GM12878 (cell line): ENCODE measurements around the gene TSC22D4. TPM values are rescaled to one million over a fixed set of nuclear protein-coding genes. Genes with fewer than 3 reads are reported as not detected.

ENCODE experiments used
- ATF7 ChIP-seq: fragments of 450-650 bp; IDR thresholded peaks from 2 replicates; pipeline ENCODE4 v1.6.1; 2016; ENCODE audit warnings: low read depth, mild to moderate bottlenecking
- BCL11A ChIP-seq: IDR thresholded peaks from 2 replicates; pipeline ENCODE4 v1.6.1; 2011; ENCODE audit warnings: low read depth, low read length
- CBX3 ChIP-seq: fragments of 200-600 bp; sonication (generic); IDR thresholded peaks from 2 replicates; pipeline ENCODE4 v1.6.1; 2016; ENCODE audit warnings: low read depth, borderline replicate concordance
- CREM ChIP-seq: IDR thresholded peaks from 2 replicates; pipeline ENCODE4 v1.6.1; 2014; ENCODE audit warnings: antibody characterized with exemption, low read depth
- FOS ChIP-seq: IDR thresholded peaks from 3 replicates; pipeline ENCODE4 v1.6.1; 2011; ENCODE audit warnings: borderline replicate concordance; ENCODE audit not compliant: insufficient read length; ENCODE audit errors: extremely low read depth
- MYB ChIP-seq: fragments of 150-350 bp; IDR thresholded peaks from 2 replicates; pipeline ENCODE4 v1.6.1; 2014; ENCODE audit warnings: mild to moderate bottlenecking, low read depth, low read length, borderline replicate concordance
- RB1 ChIP-seq: fragments of 450-650 bp; formaldehyde crosslinking; IDR thresholded peaks from 2 replicates; pipeline ENCODE4 v1.6.1; 2017; ENCODE audit warnings: mild to moderate bottlenecking, borderline replicate concordance
- SIN3A ChIP-seq: IDR thresholded peaks from 2 replicates; pipeline ENCODE4 v1.6.1; 2012; ENCODE audit warnings: low read depth, low read length, improper control_type of control experiment
- SREBF2 ChIP-seq: IDR thresholded peaks from 2 replicates; pipeline ENCODE4 v1.6.1; 2012; ENCODE audit warnings: mild to moderate bottlenecking, low read length
- STAT1 ChIP-seq: fragments of 450-650 bp; conservative IDR thresholded peaks from 2 replicates; pipeline ENCODE4 v1.6.1; 2014; ENCODE audit warnings: antibody characterized with exemption, mild to moderate bottlenecking
- WRNIP1 ChIP-seq: IDR thresholded peaks from 2 replicates; pipeline ENCODE4 v1.6.1; 2011; ENCODE audit warnings: low read depth, low read length, improper control_type of control experiment, borderline replicate concordance
- ZNF217 ChIP-seq: fragments of 450-650 bp; IDR thresholded peaks from 2 replicates; pipeline ENCODE4 v1.6.1; 2017; ENCODE audit warnings: antibody characterized with exemption, mild to moderate bottlenecking
- ZNF622 ChIP-seq: fragments of 450-650 bp; IDR thresholded peaks from 2 replicates; pipeline ENCODE4 v1.6.1; 2017; ENCODE audit warnings: mild to moderate bottlenecking, inconsistent platforms
- ZSCAN29 ChIP-seq: fragments of 450-650 bp; IDR thresholded peaks from 2 replicates; pipeline ENCODE4 v1.6.1; 2017; ENCODE audit warnings: mild to moderate bottlenecking, moderate library complexity
- polyA plus RNA-seq, 11 experiments: library from polyadenylated mRNA; depleted of rRNA in 4 of 11; unstranded in 6 of 11; stranded (reverse) in 5 of 11; fragments of >200 nt; fragmentation: Nextera tagmentation in 4 of 11; fragmentation: Illumina TruSeq in 1 of 11; extraction: Ambion mirVana in 4 of 11; extraction: Trizol in 1 of 11; gene quantifications; 1 replicate in 1 of 11; 2 replicates in 10 of 11; pipeline versions ENCODE4 v1.2.1 to v1.2.3, GENCODE V29; 2011 to 2016; ENCODE audit warnings: inconsistent platforms in 2 of 11, missing spikeins in 2 of 11, low read depth in 1 of 11
- total RNA-seq, 4 experiments: library from RNA; depleted of rRNA in 3 of 4; stranded (reverse); fragments of >200 nt in 3 of 4; fragmentation: Illumina TruSeq in 1 of 4; extraction: Trizol in 1 of 4; gene quantifications; 2 replicates each; pipeline versions ENCODE4 v1.2.1 to v1.2.3, GENCODE V29; 2013 to 2021
- TF ChIP-seq, protein P1 (sequence below): fragments of 450-650 bp; IDR thresholded peaks from 2 replicates; pipeline ENCODE4 v1.6.1; 2016; ENCODE audit warnings: mild to moderate bottlenecking

The TSC22D4 gene
- total and polyA plus RNA-seq, 10 of the 15 experiments (the other 5 are each of a cell fraction or from before 2014, with no cell fraction given), result 0.50 to 65.7 (median 24.4) TPM

- TF ChIP-seq SREBF2 (no peak), MYB (no peak; the same call in 1 of the 2 replicates), WRNIP1 (0 out of 2 replicates have a peak, but pooled peaks have one; percentile 32), STAT1 (peak; percentile 97), ZNF217 (no peak), RB1 (peak; percentile 94; the same call in 1 of the 2 replicates), CREM (peak; percentile 72), ZSCAN29 (no peak), SIN3A (no peak; the same call in 1 of the 2 replicates), ZNF622 (no peak), CBX3 (no peak), FOS (no peak), BCL11A (no peak), ATF7 (peak; percentile 88; the same call in 1 of the 2 replicates)
- TF ChIP-seq, protein P1, sequence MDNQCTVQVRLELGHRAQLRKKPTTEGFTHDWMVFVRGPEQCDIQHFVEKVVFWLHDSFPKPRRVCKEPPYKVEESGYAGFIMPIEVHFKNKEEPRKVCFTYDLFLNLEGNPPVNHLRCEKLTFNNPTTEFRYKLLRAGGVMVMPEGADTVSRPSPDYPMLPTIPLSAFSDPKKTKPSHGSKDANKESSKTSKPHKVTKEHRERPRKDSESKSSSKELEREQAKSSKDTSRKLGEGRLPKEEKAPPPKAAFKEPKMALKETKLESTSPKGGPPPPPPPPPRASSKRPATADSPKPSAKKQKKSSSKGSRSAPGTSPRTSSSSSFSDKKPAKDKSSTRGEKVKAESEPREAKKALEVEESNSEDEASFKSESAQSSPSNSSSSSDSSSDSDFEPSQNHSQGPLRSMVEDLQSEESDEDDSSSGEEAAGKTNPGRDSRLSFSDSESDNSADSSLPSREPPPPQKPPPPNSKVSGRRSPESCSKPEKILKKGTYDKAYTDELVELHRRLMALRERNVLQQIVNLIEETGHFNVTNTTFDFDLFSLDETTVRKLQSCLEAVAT, result peak; percentile 93
Observed at GRCh38 chr7:100428199-100428966, 50.6 kb downstream of the TSC22D4 start, which contains the start of gene ZCWPW1 (continued).
